Measurements from ENCODE around the gene CEP41. TPM values are rescaled to one million over a fixed set of nuclear protein-coding genes. Genes with fewer than 3 reads are reported as not detected.

Gene CEP41
- total and polyA plus RNA-seq, 4 donors: 2.3 to 3.5 (median 2.8) TPM

GRCh38 chr7:130372402-130373165, 68.2 kb downstream of the CEP41 start:
- H3K9me3 ChIP-seq (ENCODE audit: control insufficient read depth in 4 of 4, low read length in 3 of 4): no peaks in the 10 kb centered on the region
- peak overlapping the region; percentile 68 to 79 for H3K27ac ChIP-seq (ENCODE audit: low read depth in 1 of 2, low read length in 2 of 2)
- peaks cover 0 to 8% (median 0%) of the 10 kb centered on the region in 4 donors for H3K4me1 ChIP-seq (ENCODE audit: control insufficient read depth in 4 of 4, insufficient read depth in 4 of 4, low read length in 3 of 4)
- H3K9ac ChIP-seq (ENCODE audit: low read depth in 1 of 2, low read length in 2 of 2): no peak overlapping the region
- H3K4me3 ChIP-seq (ENCODE audit: low read depth in 1 of 3, low read length in 3 of 3): no peak overlapping the region
- no peak for DNase-seq (ENCODE audit: low spot score)
- no peaks in the 10 kb centered on the region for H3K27me3 ChIP-seq (ENCODE audit: control insufficient read depth in 4 of 4, insufficient read depth in 4 of 4, low read length in 3 of 4)
- 88% methylated on average over 11 of the region's 11 CpGs for WGBS
- TF ChIP-seq MAX (IDR thresholded peaks at IDR 0.05) (no peak), GABPA (IDR thresholded peaks at IDR 0.05 in 1 of 2, conservative IDR thresholded peaks at IDR 0.05 in 1 of 2) (no peak), JUND (IDR thresholded peaks at IDR 0.05) (no peak), YY1 (IDR thresholded peaks at IDR 0.05) (no peak), FOXA1 (IDR thresholded peaks at IDR 0.05) (no peak), SP1 (IDR thresholded peaks at IDR 0.05) (no peak), NR2F2 (IDR thresholded peaks at IDR 0.05) (no peak), TAF1 (conservative IDR thresholded peaks at IDR 0.05) (no peak), RAD21 (IDR thresholded peaks at IDR 0.05) (no peak), HNF4G (IDR thresholded peaks at IDR 0.05) (no peak), EGR1 (IDR thresholded peaks at IDR 0.05; ENCODE audit: low read depth in 2 of 2) (no peak), HNF4A (conservative IDR thresholded peaks at IDR 0.05) (no peak), ZBTB33 (IDR thresholded peaks at IDR 0.05) (no peak), RXRA (IDR thresholded peaks at IDR 0.05) (no peak), FOXA2 (IDR thresholded peaks at IDR 0.05) (no peak)
- TF ChIP-seq, protein P1, sequence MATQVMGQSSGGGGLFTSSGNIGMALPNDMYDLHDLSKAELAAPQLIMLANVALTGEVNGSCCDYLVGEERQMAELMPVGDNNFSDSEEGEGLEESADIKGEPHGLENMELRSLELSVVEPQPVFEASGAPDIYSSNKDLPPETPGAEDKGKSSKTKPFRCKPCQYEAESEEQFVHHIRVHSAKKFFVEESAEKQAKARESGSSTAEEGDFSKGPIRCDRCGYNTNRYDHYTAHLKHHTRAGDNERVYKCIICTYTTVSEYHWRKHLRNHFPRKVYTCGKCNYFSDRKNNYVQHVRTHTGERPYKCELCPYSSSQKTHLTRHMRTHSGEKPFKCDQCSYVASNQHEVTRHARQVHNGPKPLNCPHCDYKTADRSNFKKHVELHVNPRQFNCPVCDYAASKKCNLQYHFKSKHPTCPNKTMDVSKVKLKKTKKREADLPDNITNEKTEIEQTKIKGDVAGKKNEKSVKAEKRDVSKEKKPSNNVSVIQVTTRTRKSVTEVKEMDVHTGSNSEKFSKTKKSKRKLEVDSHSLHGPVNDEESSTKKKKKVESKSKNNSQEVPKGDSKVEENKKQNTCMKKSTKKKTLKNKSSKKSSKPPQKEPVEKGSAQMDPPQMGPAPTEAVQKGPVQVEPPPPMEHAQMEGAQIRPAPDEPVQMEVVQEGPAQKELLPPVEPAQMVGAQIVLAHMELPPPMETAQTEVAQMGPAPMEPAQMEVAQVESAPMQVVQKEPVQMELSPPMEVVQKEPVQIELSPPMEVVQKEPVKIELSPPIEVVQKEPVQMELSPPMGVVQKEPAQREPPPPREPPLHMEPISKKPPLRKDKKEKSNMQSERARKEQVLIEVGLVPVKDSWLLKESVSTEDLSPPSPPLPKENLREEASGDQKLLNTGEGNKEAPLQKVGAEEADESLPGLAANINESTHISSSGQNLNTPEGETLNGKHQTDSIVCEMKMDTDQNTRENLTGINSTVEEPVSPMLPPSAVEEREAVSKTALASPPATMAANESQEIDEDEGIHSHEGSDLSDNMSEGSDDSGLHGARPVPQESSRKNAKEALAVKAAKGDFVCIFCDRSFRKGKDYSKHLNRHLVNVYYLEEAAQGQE (IDR thresholded peaks at IDR 0.05): no peak
- TF ChIP-seq, protein P2, sequence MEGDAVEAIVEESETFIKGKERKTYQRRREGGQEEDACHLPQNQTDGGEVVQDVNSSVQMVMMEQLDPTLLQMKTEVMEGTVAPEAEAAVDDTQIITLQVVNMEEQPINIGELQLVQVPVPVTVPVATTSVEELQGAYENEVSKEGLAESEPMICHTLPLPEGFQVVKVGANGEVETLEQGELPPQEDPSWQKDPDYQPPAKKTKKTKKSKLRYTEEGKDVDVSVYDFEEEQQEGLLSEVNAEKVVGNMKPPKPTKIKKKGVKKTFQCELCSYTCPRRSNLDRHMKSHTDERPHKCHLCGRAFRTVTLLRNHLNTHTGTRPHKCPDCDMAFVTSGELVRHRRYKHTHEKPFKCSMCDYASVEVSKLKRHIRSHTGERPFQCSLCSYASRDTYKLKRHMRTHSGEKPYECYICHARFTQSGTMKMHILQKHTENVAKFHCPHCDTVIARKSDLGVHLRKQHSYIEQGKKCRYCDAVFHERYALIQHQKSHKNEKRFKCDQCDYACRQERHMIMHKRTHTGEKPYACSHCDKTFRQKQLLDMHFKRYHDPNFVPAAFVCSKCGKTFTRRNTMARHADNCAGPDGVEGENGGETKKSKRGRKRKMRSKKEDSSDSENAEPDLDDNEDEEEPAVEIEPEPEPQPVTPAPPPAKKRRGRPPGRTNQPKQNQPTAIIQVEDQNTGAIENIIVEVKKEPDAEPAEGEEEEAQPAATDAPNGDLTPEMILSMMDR (IDR thresholded peaks at IDR 0.05; ENCODE audit: low read depth, low read length, missing input control): no peak
- TF ChIP-seq, protein P3, sequence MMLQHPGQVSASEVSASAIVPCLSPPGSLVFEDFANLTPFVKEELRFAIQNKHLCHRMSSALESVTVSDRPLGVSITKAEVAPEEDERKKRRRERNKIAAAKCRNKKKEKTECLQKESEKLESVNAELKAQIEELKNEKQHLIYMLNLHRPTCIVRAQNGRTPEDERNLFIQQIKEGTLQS (IDR thresholded peaks at IDR 0.05): no peak
- H3K36me3 ChIP-seq (ENCODE audit: control insufficient read depth in 4 of 4, insufficient read depth in 3 of 4, low read depth in 1 of 4, low read length in 3 of 4): no peaks in the 10 kb centered on the region
